DOHH2 (cell line): ENCODE data around the gene MST1R.
"Not testable (repeated sequence)": the region's sequence is repeated elsewhere in the genome, so short reads cannot be mapped to it uniquely, and the experiment has no call there.

Source experiments
- EZH2phosphoT487 ChIP-seq: fragments of 200-600 bp; sonication (generic); IDR thresholded peaks from 2 replicates; pipeline ENCODE4 v1.6.1; 2017; ENCODE audit warnings: borderline replicate concordance, mild to moderate bottlenecking, antibody characterized with exemption, low read length, moderate library complexity, mixed read lengths
- TF ChIP-seq, protein P1 (sequence below): fragments of 200-600 bp; sonication (generic); IDR thresholded peaks from one replicate; pipeline ENCODE4 v1.5.1; 2014; ENCODE audit warnings: antibody characterized with exemption, mild to moderate bottlenecking, low read depth, low read length; ENCODE audit not compliant: poor library complexity, severe bottlenecking

DNA sequence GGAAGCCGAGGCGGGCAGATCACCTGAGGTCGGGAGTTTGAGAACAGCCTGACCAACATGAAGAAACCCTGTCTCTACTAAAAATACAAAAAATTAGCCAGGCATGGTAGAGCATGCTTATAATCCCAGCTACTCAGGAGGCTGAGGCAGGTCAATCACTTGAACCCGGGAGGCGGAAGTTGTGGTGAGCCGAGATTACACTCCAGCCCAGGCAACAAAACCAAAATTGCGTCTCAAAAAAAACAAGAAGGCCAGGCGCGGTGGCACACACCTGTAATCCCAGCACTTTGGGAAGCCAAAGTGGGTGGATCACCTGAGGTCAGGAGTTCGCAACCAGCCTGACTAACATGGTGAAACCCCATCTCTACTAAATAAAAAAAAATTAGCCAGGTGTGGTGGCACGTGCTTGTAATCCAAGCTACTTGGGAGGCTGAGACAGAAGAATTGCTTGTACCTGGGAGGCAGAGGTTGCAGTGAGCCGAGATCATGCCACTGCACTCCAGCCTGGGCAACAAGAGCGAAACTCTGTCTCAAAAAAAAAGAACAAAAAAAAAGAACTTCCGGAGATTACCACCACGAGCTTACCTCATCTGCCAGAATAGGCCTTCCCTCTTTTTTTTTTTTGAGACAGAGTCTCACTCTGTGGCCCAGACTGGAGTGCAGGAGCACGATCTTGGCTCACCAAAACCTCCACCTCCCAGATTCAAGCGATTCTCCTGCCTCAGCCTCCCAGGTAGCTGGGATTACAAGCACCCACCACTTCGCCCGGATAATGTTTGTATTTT lies 14.3 kb upstream of the MST1R start:
- TF ChIP-seq, protein P1, sequence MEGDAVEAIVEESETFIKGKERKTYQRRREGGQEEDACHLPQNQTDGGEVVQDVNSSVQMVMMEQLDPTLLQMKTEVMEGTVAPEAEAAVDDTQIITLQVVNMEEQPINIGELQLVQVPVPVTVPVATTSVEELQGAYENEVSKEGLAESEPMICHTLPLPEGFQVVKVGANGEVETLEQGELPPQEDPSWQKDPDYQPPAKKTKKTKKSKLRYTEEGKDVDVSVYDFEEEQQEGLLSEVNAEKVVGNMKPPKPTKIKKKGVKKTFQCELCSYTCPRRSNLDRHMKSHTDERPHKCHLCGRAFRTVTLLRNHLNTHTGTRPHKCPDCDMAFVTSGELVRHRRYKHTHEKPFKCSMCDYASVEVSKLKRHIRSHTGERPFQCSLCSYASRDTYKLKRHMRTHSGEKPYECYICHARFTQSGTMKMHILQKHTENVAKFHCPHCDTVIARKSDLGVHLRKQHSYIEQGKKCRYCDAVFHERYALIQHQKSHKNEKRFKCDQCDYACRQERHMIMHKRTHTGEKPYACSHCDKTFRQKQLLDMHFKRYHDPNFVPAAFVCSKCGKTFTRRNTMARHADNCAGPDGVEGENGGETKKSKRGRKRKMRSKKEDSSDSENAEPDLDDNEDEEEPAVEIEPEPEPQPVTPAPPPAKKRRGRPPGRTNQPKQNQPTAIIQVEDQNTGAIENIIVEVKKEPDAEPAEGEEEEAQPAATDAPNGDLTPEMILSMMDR: not testable (repeated sequence)
- not testable (repeated sequence) for TF ChIP-seq EZH2phosphoT487
